Measurements from ENCODE around the gene CYP3A4.

DNA sequence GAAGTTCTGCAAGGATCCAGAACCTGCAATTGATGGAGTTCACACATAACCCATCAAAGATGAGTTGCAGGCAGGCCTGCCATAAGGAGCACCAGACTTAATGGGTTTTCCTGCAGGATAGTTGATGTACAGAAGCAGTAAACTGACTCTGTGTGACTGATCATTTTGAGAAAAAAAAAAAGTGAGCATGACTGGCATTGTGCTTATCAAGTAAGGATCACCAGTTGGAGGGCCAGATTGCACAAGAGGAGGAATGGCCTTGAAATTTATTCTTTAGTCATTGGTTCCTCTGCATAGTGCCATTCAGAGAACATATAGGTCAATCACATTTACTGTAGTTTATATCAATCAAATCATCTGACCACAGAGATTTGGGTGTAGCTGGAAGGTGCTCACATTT is 47.6 kb upstream of the CYP3A4 start:
- TF ChIP-seq POLR2A (IDR thresholded peaks at IDR 0.05; ENCODE audit: low read length) (no peak), GATA1 (IDR thresholded peaks at IDR 0.05; ENCODE audit: low read depth, low read length) (no peak)

Data from erythroblast (primary cell).